ACC112 (cell line): ENCODE data around the gene ZNF606.
A peak's percentile ranks its signal among the peaks of the same experiment; 100 is the strongest.

ENCODE experiments used
- H2AFZ ChIP-seq: fragments of 200-600 bp; sonication (generic); one replicate; pipeline ENCODE4 v1.6.0; 2017; ENCODE audit warnings: antibody characterized with exemption, low read length; ENCODE audit not compliant: unreplicated experiment
- H3K27ac ChIP-seq: fragments of 200-600 bp; sonication (generic); 2 replicates; pipeline ENCODE4 v1.5.1; 2014; ENCODE audit warnings: low read depth, mild to moderate bottlenecking, antibody characterized with exemption, low read length, moderate library complexity
- H3K27me3 ChIP-seq: fragments of 200-600 bp; sonication (generic); 2 replicates; pipeline ENCODE4 v1.6.1; 2014; ENCODE audit warnings: mild to moderate bottlenecking, antibody characterized with exemption, low read length, moderate library complexity, mixed read lengths; ENCODE audit not compliant: insufficient read depth
- H3K36me3 ChIP-seq: fragments of 200-600 bp; sonication (generic); 2 replicates; pipeline ENCODE4 v1.6.1; 2016; ENCODE audit warnings: mild to moderate bottlenecking, antibody characterized with exemption, low read length, moderate library complexity, mixed read lengths; ENCODE audit not compliant: insufficient read depth
- H3K4me1 ChIP-seq: fragments of 200-600 bp; sonication (generic); one replicate; pipeline ENCODE4 v1.6.1; 2016; ENCODE audit warnings: low read length, mixed read lengths; ENCODE audit not compliant: insufficient read depth, unreplicated experiment, control insufficient read depth
- H3K4me3 ChIP-seq: fragments of 200-600 bp; sonication (generic); 2 replicates; pipeline ENCODE4 v1.5.1; 2014; ENCODE audit warnings: mild to moderate bottlenecking, low read depth, low read length
- H3K79me2 ChIP-seq: fragments of 200-600 bp; sonication (generic); one replicate; pipeline ENCODE4 v1.6.0; 2016; ENCODE audit warnings: low read length; ENCODE audit not compliant: control insufficient read depth, unreplicated experiment, insufficient read depth

Gene ZNF606

GRCh38 chr19:58037927-58038687 lies 35.5 kb upstream of the ZNF606 start:
- no peaks in the 10 kb centered on the region for H3K4me1 ChIP-seq
- no peaks in the 10 kb centered on the region for H3K79me2 ChIP-seq
- H3K36me3 ChIP-seq: no peaks in the 10 kb centered on the region
- no peak overlapping the region for H2AFZ ChIP-seq
- H3K4me3 ChIP-seq: no peak overlapping the region
- H3K27me3 ChIP-seq: peaks cover 13% of the 10 kb centered on the region; the same call in 1 of the 2 replicates
- no peak overlapping the region for H3K27ac ChIP-seq

GRCh38 chr19:58035863-58036262 lies 33.2 kb upstream of the ZNF606 start:
- peaks cover 13% of the 10 kb centered on the region; the same call in 1 of the 2 replicates for H3K27me3 ChIP-seq
- no peaks in the 10 kb centered on the region for H3K4me1 ChIP-seq
- no peak overlapping the region for H3K4me3 ChIP-seq
- no peaks in the 10 kb centered on the region for H3K79me2 ChIP-seq
- no peaks in the 10 kb centered on the region for H3K36me3 ChIP-seq
- no peak overlapping the region for H3K27ac ChIP-seq
- no peak overlapping the region for H2AFZ ChIP-seq

GRCh38 chr19:58034477-58034793 lies 31.8 kb upstream of the ZNF606 start:
- no peaks in the 10 kb centered on the region for H3K79me2 ChIP-seq
- H2AFZ ChIP-seq: no peak overlapping the region
- H3K36me3 ChIP-seq: no peaks in the 10 kb centered on the region
- no peaks in the 10 kb centered on the region for H3K4me1 ChIP-seq
- H3K27ac ChIP-seq: no peak overlapping the region
- no peak overlapping the region for H3K4me3 ChIP-seq
- peaks cover 13% of the 10 kb centered on the region; the same call in 1 of the 2 replicates for H3K27me3 ChIP-seq

GRCh38 chr19:58033741-58034476 lies 31.3 kb upstream of the ZNF606 start, which contains the start of gene ZSCAN1:
Gene ZSCAN1 (plus strand): TSS chr19:58034025. CDS start chr19:58037837, 3,812 bp downstream.
- no peak within 1 kb of the TSS for H3K27ac ChIP-seq
- H2AFZ ChIP-seq: no peak within 1 kb of the TSS
- H3K36me3 ChIP-seq: no peaks in the 10 kb centered on the region
- H3K79me2 ChIP-seq: no peaks in the 10 kb centered on the region
- H3K27me3 ChIP-seq: peaks cover 13% of the 10 kb centered on the region; the same call in 1 of the 2 replicates
- H3K4me3 ChIP-seq: 0 out of 2 replicates have a peak within 1 kb of the TSS, but pooled peaks have one; percentile 25
- no peaks in the 10 kb centered on the region for H3K4me1 ChIP-seq

- Histone ChIP-seq H3K79me2 (no peaks in the 10 kb centered on the region), H3K27ac (no peak overlapping the region), H3K36me3 (no peaks in the 10 kb centered on the region), H3K4me3 (no peak overlapping the region), H3K4me1 (no peaks in the 10 kb centered on the region), H2AFZ (no peak overlapping the region), H3K27me3 (no peaks in the 10 kb centered on the region)
Measured at GRCh38 chr19:58024661-58025060, 22.0 kb upstream of the ZNF606 start.

GRCh38 chr19:58022283-58022660 lies 19.7 kb upstream of the ZNF606 start:
- H3K27me3 ChIP-seq: no peaks in the 10 kb centered on the region
- H3K4me3 ChIP-seq: no peak overlapping the region
- H3K79me2 ChIP-seq: no peaks in the 10 kb centered on the region
- no peaks in the 10 kb centered on the region for H3K36me3 ChIP-seq
- no peak overlapping the region for H3K27ac ChIP-seq
- no peaks in the 10 kb centered on the region for H3K4me1 ChIP-seq
- H2AFZ ChIP-seq: no peak overlapping the region

- Histone ChIP-seq H2AFZ (no peak overlapping the region), H3K4me1 (no peaks in the 10 kb centered on the region), H3K27ac (no peak overlapping the region), H3K36me3 (no peaks in the 10 kb centered on the region), H3K27me3 (no peaks in the 10 kb centered on the region), H3K79me2 (no peaks in the 10 kb centered on the region), H3K4me3 (no peak overlapping the region)
Measured at GRCh38 chr19:58021541-58022282, 19.1 kb upstream of the ZNF606 start.

GRCh38 chr19:58020129-58020528 lies 17.5 kb upstream of the ZNF606 start:
- Histone ChIP-seq H3K4me1 (no peaks in the 10 kb centered on the region), H3K36me3 (no peaks in the 10 kb centered on the region), H2AFZ (no peak overlapping the region), H3K27me3 (no peaks in the 10 kb centered on the region), H3K4me3 (no peak overlapping the region), H3K79me2 (no peaks in the 10 kb centered on the region), H3K27ac (no peak overlapping the region)

- no peaks in the 10 kb centered on the region for H3K27me3 ChIP-seq
- H3K4me1 ChIP-seq: no peaks in the 10 kb centered on the region
- no peaks in the 10 kb centered on the region for H3K36me3 ChIP-seq
- H3K27ac ChIP-seq: no peak overlapping the region
- H3K4me3 ChIP-seq: no peak overlapping the region
- H3K79me2 ChIP-seq: no peaks in the 10 kb centered on the region
- H2AFZ ChIP-seq: no peak overlapping the region
Measured at GRCh38 chr19:58014141-58014540, 11.5 kb upstream of the ZNF606 start.

- Histone ChIP-seq H3K4me3 (no peak overlapping the region), H3K4me1 (no peaks in the 10 kb centered on the region), H3K36me3 (peaks cover 20% of the 10 kb centered on the region), H3K79me2 (no peaks in the 10 kb centered on the region), H2AFZ (no peak overlapping the region), H3K27ac (no peak overlapping the region), H3K27me3 (no peaks in the 10 kb centered on the region)
Measured at GRCh38 chr19:58010507-58010906, 7.9 kb upstream of the ZNF606 start.
